Stimulated activated CD4-positive, alpha-beta T cell treated with anti-CD3 and anti-CD28 coated beads, Interleukin-4, amount 100 ng/mL, for 48 hours (primary cell): ENCODE results near the gene LZTFL1.

ENCODE experiments used
- DNase-seq, 2 donors: peaks; one replicate each; pipeline ENCODE4 v3.0.0-alpha.2; 2020; ENCODE audit warnings: low read depth in 2 of 2

LZTFL1 gene, protein sequence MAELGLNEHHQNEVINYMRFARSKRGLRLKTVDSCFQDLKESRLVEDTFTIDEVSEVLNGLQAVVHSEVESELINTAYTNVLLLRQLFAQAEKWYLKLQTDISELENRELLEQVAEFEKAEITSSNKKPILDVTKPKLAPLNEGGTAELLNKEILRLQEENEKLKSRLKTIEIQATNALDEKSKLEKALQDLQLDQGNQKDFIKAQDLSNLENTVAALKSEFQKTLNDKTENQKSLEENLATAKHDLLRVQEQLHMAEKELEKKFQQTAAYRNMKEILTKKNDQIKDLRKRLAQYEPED

GRCh38 chr3:45841757-45842491, at the start of gene LZTFL1:
LZTFL1 (minus strand) TSS chr3:45842119; CDS start chr3:45841991, 128 bp downstream.
- DNase-seq, result peak; percentile 78 to 86

DNA sequence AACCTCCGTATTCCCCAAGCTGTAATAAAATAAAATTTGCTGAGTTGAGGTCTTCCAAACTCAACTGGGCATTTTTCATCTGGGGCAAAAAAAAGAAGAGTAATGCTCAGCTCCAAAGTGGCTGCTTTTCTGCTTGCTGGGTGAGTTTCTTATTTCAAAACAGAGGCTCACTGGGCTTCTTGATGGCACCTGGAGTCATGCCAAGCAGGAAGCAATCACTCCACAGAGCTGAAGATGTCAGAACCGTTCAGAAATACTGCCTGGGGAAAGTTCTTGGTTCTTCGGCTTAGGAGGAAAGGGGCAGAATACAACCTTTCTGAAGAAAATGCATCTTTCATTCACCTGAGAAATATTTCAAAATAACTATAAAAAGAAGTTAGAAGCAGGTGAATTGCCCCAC, 48.5 kb upstream of the LZTFL1 start:
- DNase-seq, result no peak

DNA sequence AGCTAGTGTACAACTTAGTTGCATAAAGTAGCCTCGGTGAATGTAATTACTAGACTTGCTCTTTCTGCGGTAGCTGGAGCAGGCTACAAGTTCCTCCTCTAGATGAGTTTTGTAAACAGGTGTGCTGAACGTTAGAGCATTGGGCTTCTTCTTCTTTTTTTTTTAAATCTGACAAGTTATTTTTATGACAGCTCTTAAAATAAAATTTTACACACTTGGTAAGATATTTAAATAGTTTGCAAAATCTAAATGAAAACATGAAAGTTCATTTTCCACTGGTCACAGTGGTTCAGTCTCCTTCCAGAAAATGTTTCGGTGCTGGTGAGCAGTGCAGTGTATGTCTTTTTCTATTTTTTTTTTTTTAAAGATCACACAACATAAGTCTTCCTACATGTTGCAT, 47.4 kb upstream of the LZTFL1 start:
- no peak for DNase-seq

DNA sequence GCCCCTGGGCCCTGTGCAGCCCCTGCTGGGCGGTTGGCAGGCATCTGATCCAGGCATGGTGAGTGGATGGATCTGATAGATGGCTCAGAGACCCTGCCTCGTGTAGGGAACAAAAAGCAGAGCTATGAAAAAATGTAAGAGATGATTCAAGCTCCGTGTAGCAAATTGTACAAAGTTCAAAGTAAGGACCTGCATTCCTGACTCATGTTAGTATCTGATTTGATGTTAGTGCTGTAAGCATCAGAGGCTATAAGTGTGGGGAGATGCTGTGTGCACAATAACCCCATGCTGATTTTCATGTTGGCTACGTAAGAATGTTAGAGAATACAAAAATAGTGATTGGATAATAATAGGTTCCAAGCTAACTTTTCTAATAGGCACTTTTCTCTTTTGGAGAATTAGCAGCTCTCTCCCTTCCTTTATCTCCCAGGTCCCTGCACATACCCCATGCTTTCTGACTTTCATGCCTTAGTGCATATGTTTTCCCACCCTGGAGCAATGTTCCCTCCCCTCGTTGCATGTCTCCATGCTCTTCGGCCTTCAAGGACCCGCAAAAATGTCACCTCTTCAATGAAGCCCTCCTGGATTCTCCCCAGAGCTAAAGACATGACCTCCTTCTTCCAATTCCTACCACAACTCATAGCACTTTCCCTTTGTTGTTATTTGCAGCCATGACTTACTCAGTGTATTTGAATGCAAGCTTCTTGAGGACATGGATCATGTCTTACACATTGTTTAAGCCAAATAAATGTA, 46.0 kb upstream of the LZTFL1 start:
- no peak for DNase-seq

DNA sequence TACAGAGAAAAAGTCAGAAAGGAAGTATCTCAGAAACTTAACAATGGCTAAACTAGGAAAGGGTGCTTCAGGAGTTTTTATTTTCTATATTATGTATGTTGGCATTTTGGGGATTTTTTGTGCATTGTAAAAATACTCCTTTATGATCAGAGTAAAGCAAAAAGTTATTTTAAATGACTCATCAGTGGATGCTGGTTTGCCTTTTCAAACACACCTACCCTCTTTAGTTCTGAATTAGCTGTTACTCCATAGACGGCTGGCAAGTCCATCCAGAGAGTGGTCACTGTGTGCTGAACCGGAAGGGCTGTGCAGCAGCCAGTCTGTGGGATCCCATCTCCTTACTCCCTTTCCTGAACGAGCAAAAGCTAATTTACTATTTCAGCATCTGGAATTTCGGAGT, 45.4 kb upstream of the LZTFL1 start:
- no peak for DNase-seq

DNA sequence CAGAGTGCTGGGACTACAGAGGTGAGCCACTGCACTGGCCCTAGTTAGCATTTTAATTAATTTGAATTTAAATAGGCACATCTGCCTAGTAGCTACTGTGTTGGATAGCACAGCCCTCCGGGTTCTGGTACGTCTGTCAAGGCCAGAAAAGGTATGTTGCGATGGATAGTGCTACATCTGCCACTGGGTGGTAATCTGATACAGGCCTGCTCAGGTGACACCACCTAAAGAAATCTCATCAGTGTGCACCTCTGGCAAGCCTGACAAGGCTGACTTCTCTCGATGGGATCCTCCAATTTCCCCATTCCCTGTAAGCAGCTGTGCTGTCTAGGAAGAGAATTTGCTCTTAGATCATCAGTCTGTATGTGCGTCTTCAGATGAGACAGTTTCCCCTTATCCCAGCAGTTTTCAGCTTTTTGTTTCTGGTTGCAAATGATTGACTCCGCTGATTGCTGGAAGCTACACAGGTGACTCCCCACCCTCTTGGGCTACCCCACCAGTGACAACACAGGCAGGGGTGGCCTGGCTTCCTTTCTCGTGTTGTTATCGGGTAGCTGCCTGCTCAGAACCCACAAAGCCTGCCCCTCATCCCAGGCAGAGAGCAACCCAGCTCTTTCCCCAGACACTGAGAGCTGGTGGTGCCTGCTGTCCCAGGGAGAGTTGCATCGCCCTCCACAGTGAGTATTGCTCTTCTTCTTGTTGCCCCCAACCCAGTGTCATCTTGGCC, 44.2 kb upstream of the LZTFL1 start, which contains the start of gene CCR9:
Gene CCR9 (plus strand): TSS at position 565 of the 727 bp plus-strand sequence. CDS start 8,391 bp downstream, outside the sequence.
- DNase-seq, result no peak

GRCh38 chr3:45884368-45885201, 42.7 kb upstream of the LZTFL1 start:
- no peak for DNase-seq

- DNase-seq, result peak in 1 of 2 donors; percentile 28
Measured at GRCh38 chr3:45881078-45882022, 39.4 kb upstream of the LZTFL1 start.

DNA sequence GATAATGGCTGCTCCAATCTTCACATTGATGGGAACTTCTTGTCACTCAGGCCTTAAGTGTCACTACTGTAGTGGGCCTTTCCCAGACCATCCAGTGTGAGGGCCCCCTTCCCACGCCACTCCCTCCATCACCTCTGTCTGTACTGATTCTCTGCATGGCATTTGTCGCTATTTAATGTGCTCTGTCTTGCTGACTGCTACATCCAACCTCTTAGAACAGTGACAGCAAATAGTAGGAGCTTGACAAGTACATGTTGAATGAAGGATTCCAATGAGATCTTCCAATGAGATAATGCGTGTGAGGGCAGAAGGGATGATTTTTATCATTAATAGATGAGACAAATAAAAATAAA, 38.8 kb upstream of the LZTFL1 start:
- no peak for DNase-seq

- DNase-seq, result no peak
Measured at GRCh38 chr3:45878124-45878523, 36.2 kb upstream of the LZTFL1 start.

GRCh38 chr3:45874677-45875346, 32.9 kb upstream of the LZTFL1 start:
- DNase-seq, result no peak

DNA sequence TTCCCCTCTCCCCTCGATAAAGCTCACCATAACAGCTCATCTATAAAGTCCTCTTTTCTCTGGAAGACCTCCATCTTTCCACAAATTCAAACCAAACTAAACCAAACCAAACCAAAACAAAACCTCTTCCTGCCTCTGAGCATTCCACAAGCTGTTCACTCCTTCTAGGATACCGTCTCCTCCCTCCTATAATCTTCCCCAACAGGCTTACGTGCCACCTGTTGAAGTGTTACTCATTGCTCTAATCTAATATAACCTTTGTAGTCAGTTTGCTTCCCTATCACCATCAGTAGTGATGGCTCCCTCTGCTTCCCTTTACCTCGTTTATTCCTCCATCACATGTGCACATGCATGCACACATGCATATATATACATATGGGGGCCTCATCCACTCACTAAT, 31.7 kb upstream of the LZTFL1 start:
- no peak for DNase-seq

GRCh38 chr3:45873036-45873435, 31.1 kb upstream of the LZTFL1 start:
- DNase-seq, result no peak

- DNase-seq, result no peak
Measured at GRCh38 chr3:45872569-45872968, 30.6 kb upstream of the LZTFL1 start.

- no peak for DNase-seq
Measured at GRCh38 chr3:45871780-45872179, 29.9 kb upstream of the LZTFL1 start.

- peak in 1 of 2 donors; percentile 23 for DNase-seq
Measured at GRCh38 chr3:45870099-45870498, 28.2 kb upstream of the LZTFL1 start.

- DNase-seq, result no peak
Measured at GRCh38 chr3:45869638-45870037, 27.7 kb upstream of the LZTFL1 start.

DNA sequence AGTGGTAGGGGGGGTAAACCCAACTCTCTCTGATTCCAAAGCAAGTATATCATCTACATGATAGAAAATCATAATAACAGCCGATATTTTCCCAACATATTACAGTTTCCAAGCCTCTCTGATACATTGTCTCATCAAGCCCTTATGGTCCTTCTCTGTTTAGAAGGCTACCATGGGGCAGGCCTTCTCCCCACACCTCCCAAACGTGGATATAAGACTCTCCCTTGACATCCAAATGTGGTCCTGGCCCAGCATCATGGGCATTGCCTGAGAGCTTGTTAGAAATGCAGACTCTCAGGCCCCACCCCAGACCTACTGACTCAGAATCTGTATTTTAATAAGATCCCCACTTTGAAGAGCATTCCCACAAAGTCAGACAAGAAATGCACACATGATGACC, 26.7 kb upstream of the LZTFL1 start:
- no peak for DNase-seq

DNA sequence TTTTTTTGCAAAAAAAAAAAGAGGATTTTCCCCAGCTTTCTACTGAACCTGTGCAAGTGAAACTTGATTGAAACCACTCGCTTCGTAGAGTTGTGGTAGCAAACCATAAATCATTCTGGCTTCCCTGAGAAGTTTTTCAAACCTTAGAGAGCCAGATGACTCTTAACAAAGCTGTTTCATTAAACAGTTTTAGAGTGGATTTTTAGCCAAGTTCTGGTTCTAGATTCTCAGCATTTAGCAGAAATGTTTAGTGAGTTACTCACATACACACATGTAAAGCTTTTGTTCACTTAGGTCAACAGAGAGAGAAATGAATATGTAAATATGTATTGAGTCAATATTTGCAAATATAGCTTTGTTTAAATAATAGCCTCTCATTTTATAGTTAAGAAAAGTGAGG, 26.3 kb upstream of the LZTFL1 start:
- DNase-seq, result no peak
